GM18858 (cell line): ENCODE results near the gene UMAD1.

ENCODE experiments used
- ATAC-seq: cut with Tn5 transposase; IDR thresholded peaks from one replicate; pipeline ENCODE4 v1.9.1; 2021; ENCODE audit not compliant: unreplicated experiment

The UMAD1 gene

GRCh38 chr7:7640221-7641128 lies at the start of gene UMAD1:
UMAD1 (plus strand) TSS chr7:7640752; CDS start chr7:7673372, 32,620 bp downstream.
- peak; percentile 97 for ATAC-seq

GRCh38 chr7:7595451-7595850 lies 45.1 kb upstream of the UMAD1 start:
- ATAC-seq: no peak

- no peak for ATAC-seq
Measured at GRCh38 chr7:7596176-7596575, 44.4 kb upstream of the UMAD1 start.

GRCh38 chr7:7607010-7607409 lies 33.5 kb upstream of the UMAD1 start:
- no peak for ATAC-seq

- ATAC-seq: no peak
Measured at GRCh38 chr7:7609330-7609729, 31.2 kb upstream of the UMAD1 start.

GRCh38 chr7:7612519-7612918 lies 28.0 kb upstream of the UMAD1 start:
- ATAC-seq: no peak

GRCh38 chr7:7613210-7613609 lies 27.3 kb upstream of the UMAD1 start:
- no peak for ATAC-seq

- ATAC-seq: no peak
Measured at GRCh38 chr7:7614018-7614741, 26.4 kb upstream of the UMAD1 start.

GRCh38 chr7:7617550-7617949 lies 23.0 kb upstream of the UMAD1 start:
- no peak for ATAC-seq

GRCh38 chr7:7618410-7618809 lies 22.1 kb upstream of the UMAD1 start:
- ATAC-seq: no peak

GRCh38 chr7:7620236-7620635 lies 20.3 kb upstream of the UMAD1 start:
- ATAC-seq: no peak

- no peak for ATAC-seq
Measured at GRCh38 chr7:7620644-7621210, 19.8 kb upstream of the UMAD1 start.

- ATAC-seq: no peak
Measured at GRCh38 chr7:7628476-7628875, 12.1 kb upstream of the UMAD1 start.

- no peak for ATAC-seq
Measured at GRCh38 chr7:7630626-7631329, 9.8 kb upstream of the UMAD1 start.

- ATAC-seq: no peak
Measured at GRCh38 chr7:7639421-7639820, 1.1 kb upstream of the UMAD1 start.

- no peak for ATAC-seq
Measured at GRCh38 chr7:7639847-7640220, 718 bp upstream of the UMAD1 start.

GRCh38 chr7:7641129-7641663 lies 644 bp downstream of the UMAD1 start:
- ATAC-seq: no peak

GRCh38 chr7:7642081-7642480 lies 1.5 kb downstream of the UMAD1 start:
- no peak for ATAC-seq

GRCh38 chr7:7647495-7648036 lies 7.0 kb downstream of the UMAD1 start:
- ATAC-seq: no peak

- ATAC-seq: no peak
Measured at GRCh38 chr7:7650682-7651206, 10.2 kb downstream of the UMAD1 start.
